GM19372 (cell line): Measurements from ENCODE around the gene AMOTL2.

ENCODE experiments used
- ATAC-seq: cut with Tn5 transposase; IDR thresholded peaks from one replicate; pipeline ENCODE4 v1.9.1; 2021; ENCODE audit warnings: mild to moderate bottlenecking, low read depth, moderate library complexity; ENCODE audit not compliant: unreplicated experiment

Gene AMOTL2

DNA sequence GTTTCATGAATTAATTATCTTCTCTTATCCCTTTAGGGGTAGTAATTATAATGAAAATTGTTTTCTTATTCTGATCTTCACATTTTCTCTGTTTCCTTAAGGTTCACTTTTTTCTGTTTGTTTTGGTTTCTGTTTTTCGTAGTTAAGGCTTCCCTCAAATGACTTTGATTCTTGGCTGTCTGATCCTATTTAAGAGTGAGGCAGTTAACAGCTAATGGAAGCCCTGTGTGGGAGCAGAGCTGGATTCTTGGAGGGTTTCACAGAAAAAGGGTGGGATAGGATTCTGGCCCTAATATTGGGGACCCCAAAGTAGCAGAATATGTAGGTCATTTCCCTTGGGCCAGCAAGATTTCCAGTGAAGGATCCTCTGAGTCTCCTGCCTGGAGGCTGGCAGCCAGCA lies 6.8 kb upstream of the AMOTL2 start:
- ATAC-seq, result no peak

DNA sequence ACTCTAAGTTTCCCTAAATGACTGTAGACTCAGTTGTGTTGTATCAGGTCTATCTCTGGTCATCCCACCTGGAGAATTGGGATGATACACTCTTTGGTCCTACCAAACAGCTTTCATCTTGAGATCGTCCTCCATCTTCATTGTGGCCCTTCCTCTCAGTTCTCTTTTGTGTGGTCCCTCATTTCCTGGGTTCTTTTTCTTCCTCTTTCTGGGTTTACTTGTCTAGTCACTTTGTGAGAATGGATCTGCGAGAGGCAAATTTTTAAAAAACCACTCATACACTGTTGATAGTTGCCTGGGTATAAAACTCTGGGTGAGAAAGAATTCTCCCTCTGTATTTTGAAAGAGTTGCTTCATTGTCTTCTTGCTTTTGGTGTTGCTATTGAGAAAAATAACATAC lies 6.0 kb upstream of the AMOTL2 start:
- ATAC-seq, result no peak

DNA sequence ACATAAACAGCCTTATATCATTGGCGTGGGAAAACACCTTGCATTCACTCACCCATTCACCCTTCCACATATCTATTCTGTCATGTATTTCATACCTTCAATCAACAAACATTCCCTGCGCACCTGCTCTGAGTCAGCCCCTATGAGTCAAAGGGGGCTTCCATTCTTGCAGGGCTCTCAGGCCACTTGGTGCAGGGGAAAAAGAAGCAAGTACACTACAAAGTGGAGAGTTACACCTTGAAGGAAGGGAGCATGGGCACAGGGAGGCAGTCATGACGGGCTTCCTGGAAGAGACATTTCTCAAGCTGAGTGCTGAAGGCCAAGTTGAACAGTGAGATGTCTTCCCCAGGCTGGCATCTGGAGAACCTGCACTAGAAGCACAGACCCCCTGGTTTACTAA lies 4.6 kb upstream of the AMOTL2 start:
- no peak for ATAC-seq

DNA sequence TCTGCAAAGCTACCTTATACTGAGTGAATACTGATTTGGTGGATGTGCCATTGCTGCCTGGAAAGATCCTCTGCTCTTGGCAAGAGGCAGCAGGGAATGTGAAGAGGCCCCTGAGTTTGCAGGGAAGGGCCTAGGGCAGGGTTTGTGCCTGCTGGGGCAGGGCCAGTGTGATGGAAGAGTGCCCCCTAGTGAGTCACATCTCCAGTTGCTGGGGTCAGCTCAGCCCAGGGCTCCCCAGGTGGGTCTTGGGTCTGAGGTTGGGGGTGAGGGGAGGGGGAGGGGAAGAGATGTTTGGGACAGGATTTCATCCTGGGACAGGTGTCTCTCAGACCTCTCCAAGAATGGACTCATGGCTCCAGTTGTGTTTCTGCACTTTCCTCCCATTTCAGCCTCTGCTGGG lies 4.1 kb upstream of the AMOTL2 start:
- ATAC-seq, result no peak

DNA sequence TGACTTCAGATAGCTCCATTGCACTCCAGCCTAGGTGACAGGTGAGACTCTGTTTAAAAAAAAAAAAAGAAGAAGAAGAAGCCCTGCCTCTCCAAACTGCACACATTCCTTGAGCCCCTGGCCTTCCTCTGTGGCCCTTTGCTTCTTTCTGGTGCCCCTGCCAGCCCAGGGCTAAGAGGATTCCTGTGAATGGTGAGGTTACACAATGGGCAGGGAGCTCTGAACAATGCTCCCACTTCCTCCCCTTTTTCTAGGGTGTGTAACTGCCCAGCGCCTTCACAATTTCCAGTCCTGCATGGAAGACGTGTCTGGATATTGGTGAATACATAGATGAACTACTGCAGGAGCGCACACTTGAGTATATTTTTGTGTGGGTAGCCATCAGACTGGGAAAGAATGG lies 3.6 kb upstream of the AMOTL2 start:
- no peak for ATAC-seq

DNA sequence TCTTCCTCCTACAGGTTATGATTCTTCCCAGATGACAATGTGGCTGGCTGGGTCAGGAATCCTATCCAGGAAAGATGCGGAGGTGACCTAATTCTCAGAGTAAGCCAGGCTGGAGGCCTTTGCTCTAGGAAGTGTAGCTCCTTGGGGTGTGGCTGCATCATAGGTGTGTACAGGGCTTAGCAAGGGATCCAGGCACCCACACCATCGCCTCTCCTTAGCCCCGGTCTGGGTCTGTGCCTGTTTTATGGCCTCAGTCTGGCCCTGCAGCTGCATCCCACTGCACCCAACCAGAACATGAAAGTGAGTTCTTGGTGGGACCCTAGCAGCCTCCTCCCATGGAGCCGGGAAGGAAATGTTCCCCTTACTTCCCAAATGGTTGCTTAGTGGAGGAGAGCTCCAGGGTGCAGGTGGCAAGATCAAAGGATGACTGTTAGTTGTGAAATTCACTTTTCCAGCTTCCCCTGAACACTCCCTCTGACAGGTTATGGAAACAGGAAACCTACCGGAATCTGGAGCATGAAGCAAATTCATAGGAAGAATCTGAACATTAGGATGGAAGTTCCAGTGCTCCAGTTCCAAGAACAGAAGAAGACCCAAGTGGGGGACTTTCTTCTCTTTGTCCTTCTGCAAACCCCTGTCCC lies 2.7 kb upstream of the AMOTL2 start:
- no peak for ATAC-seq

DNA sequence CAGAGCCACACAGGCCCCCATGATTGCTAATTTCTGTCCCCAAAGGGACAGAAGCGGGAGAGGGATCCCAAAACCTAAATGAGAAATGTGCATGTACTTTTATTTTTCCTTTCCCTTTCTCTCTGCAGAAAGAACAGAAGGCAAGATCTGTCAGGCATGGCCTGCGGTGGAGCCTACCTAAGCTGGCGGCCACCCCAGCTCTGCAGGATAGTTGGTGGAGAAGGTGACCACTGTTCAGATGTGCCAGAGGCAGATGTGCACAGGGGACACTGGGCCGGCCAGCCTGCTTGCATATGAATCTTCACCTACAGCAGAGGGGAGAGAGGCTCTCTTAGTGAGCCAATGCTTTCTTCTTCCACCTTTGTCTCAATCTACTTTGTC lies 2.1 kb upstream of the AMOTL2 start:
- ATAC-seq, result no peak

DNA sequence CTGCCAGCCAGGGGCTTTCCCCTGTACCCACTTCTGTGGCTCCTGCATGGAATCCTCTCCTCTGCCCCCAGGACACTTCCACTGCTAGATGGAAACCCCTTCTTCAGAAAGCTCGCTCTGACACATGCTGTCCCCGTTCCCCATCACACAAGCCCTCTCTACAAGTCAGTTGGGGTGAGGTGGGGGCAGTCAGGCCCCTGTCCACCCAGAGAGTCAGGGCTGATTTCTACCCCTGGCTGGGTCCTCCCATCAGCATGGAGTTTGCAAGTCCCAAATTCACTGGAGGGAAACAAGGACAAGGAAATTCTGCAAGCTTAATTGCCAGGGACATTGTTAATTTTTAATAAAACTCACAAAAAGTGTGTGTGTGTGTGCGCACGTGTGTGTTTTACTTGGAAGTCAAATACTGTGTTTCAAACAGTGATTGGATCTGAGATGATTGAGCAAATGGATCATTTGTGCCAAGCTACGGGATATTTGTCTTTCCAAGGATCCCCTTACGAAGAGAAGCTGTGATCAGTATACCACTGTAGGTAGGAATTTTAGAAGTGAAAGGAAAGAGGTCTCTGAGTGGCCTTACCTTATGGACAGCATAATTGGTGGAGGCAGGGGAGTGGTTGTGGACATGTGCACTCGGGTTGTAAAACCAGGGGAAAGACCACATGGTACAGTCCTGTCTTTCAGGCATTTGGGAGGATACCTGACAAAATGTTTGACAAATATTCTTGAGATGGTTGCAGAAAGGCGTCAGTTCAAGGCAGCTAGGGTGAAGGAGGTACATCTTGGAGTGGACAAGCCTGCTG lies 1.5 kb upstream of the AMOTL2 start:
- no peak for ATAC-seq

DNA sequence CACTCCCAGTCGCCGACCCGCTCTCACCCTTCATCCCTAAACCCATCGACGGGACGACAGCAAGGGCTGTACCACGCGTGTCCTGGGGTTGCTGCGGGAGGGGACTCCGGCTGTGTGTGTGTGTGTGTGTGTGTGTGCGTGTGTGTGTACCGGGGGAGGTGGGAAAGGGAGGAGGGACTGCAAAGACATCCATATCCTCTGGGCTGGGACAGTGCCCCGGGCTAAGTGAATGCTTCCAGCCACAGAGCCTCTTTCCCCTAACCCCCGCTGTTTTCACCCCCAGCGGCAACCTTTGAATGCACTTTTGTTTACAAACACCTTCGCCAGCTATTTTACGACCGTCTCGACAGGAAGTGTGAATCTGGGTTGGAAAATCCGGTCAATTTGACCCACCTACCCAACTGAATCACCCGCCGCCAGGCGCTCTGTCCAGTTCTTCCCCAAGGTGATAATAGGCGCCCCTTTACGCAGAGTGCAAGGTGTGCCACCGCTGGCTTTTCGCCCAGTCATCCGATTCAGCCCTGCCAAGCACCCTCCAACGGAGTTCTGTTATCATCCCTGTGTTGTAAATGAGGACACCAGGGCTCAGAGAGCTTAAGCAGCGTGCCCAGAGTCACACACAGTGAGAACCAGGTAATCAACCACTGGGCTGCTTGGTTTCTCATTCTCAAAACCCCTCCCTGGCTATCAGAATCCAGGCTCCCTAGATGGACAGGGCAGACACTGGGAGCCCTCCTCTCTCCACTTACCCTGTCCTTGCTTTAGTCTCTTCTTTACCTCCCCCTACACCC lies 739 bp upstream of the AMOTL2 start:
- no peak for ATAC-seq

DNA sequence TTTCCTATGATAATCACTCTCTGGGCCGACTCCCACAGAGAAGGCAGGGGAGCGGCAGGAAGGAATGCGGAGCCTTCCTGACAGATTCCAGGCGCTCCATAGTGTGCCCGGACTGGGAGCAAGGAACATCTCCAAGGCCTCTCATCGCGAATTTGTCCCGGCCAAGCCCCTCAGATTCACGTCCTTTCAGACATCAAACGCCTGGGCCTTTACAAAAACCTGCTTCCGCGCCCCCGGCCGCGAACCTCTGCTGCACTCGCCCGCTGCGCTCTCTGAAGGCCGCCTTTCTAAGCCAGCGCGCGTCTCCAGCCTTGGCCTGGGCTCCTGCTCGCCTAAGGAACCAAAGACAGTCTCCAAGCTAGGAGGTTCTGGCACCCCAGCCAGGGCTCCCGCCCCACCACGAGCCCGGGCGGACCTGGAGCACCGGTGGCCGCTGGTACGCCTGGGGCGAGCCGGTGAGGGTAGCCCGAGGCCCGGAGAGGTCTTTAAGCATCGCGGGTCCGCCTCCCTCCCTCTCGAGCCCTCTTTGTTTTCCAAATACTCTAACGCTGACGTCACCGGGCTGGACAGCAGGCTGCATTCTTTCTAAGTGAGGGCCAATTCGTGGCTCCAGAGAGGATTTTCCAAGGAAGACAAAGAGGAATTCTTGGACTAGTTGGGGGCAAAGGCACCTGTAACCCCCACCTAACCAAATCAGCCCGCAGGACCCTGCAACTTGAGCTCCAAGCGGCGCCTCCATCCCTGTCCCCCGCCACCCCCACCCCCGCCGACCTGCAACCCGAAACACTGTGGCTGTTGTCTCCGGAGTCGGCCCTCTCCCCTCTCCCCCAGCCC lies 759 bp downstream of the AMOTL2 start:
- ATAC-seq, result no peak

DNA sequence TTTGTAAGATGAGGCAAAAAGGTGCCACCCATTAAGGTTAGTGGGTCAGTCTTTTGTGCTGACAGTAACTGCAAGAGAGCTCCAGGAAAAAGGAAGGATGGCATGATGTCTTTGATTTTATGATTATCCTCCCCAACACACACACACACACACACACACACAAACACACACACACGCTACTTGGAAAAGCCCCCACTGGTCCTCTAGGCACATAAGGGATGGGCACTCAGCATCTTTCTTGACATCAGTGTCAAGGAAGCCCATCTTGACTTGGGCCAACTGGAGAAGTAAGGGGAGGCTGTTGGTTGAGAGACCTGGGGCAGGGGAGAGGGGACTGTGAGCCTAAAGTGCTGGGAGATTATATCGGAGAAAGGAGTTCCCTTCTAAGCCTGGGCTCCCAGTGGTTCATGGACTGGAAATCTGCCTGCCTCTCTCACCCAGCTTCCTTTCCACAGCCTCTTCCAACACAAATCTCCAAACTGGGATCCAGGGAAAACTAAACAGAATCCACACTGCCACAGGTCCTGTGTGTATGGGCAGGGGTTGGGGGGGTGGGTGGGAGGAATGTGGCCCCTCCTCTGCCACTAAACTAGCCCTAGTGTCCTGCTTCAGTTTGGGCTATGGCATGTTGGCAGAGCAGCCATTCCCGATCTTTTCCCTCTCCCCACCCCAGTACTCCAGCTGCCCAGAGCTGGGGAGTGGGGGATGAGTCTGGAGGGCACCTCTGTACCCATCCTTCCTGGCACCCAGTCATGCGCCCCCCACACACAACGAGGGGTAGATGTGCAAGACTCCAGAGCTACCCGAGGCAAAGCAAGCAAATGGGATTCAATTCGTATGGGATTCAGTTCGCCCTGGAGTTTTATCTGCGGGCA lies 1.6 kb downstream of the AMOTL2 start:
- no peak for ATAC-seq

DNA sequence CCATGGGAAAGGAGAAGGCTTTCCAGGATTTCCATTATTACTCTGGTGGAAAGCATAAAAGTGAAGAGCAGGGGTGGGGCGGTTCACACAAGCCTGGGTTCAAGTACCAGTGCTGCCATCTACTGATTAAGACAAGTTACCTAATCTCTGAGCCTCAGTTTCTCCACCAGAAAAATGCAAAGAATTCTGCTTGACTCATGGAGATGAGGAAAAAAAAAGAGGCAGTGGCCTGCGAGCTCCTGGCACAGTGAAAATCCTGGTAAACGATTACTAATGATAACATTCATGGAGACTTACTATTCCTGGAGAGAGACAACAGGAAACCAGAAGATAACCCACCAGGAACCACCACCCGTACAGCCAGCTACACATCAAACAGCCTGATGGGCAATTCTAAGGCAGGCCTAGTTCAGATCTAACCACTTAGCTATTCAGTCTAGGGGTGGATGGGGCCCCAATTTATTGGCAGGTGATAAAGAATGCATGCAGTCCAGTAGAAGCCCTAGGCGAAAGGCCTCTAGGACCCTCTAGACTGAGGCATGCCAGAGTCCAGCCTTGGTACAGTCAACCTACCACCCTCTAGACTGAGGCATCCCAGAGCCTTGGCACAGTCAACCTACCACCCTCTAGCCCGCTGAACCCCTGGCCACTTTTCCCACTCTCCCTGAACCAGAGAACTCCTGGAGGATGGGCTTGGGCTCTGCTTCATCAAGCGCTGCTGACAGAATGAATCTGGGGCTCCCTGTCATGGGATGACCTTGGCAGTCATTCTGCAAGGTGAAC lies 2.5 kb downstream of the AMOTL2 start:
- ATAC-seq, result no peak

DNA sequence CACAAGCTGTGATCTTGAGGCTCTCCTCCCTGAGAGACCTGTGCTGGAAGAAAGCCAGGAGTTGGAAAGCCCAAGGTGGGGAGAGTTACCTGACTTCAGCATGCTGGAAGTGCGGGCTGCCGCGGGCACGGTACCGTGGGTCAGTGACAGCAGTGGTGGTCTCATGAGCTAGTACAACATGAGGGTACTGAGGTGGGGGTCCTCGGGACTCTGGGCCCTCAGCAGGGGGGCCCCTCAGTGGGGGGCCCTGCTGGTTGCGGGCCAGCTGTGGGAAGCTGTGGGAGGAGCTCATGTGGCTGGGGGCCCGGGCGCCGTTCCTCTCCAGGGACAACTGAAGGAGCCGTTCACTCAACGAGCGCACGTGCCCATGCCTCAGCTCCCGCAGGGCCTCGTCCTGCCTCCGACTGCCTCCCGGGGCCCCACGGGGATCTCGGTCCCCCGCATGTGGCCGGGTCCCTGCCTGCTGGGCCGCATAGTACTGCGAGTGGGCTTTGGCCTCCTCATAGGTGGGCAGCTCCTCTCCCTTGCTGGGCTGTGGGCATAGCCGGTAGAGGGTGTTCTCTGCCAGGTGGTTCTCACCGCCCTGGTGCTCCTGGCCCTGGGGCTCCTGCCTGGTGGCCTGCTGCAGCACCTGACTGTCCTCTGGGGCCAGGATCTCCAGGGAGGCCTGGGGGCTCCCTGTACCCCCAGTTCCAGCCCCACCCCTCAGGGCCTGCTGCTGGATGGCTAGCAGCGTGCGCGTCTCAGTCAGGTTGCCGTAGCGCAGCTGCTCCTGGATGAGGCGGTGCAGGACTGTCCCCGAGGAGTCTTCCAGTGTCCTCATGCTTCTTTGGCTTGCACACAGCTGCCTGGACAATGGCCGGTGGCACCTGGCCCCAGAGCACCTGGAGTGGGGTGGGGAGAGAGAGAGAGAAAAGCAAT lies 3.4 kb downstream of the AMOTL2 start:
- ATAC-seq, result no peak

DNA sequence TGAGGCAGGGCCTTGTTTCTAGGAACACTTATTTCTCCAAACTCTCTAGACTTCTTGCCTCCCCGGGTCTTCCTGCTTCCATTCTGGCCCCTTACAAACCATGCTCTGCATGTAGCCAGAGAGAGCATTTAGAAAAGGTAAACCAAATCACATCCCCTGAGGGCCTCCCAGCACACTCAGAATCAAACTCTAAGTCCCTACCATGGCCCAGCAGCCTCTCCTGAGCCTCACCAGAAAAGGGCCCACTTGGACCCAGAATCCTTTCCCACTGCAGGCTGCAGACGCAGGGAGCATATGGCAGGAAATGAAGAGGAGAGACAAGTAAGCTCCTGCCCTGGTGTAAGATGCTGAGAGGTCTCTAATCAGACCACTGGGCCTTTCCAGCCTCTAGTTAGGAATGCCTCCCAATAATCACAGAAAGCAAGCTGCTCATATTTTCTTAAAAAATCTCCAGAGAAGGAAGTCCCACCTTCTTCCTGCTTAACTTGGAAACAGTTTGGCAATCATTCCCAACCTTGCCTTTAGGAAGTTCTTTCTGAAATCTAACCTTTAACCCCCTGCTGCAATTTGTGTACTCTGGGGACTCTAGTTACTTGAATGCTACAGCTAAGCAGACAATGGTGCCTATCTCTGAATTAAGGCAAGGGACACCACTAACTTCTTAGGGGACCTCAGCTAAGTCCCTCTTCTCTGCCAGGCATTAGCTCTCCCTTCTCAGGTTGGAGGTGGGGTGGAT lies 4.2 kb downstream of the AMOTL2 start:
- ATAC-seq, result no peak

DNA sequence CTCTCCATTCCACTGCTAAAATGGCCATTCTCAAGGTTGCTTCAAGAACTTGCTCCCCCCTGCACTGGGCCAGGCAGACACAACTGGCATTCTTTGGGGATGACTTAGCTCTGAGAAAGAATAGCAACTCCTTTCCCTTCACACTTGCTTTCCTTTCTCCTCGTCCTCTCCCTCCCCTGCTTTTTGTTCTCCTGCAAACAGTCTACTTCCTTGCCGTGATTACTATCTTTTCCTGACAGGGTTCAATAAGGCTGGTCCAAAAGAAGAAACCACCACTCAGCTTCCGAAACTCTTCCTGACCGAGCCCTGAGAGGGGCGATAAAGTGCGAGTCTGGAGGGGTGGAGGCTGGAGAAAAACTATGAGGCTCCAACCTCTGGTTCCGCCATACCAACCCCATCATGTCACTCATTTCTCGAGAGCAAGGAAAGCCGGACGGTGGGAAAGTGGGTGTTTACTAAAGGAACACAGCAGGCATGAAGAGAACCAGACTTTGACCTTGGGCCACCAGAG lies 5.0 kb downstream of the AMOTL2 start:
- ATAC-seq, result no peak

DNA sequence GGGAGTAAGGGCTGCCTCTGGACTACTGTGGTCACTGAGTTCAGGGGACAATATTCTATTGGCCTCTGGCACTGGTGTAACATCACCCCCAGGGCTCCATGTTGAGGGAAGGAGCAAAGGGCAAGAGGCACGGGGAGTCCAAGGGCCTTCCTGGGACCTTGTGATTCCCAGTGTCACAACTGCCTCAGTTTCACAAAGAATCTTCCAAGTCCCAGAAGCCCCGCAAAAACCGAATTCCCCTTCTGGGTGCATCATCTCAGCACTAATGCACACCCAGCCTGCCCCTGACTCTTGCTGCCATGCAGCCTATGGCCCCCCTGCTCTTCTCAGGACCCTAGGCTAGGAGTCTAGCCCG lies 5.5 kb downstream of the AMOTL2 start:
- ATAC-seq, result no peak
